OCI-LY3 (cell line): ENCODE results near the gene ZNF287.

ENCODE experiments used
- CTCF ChIP-seq: fragments of 200-600, 300-600 bp; sonication (generic); IDR thresholded peaks from 2 replicates; pipeline ENCODE4 v1.5.1; 2014; ENCODE audit warnings: antibody characterized with exemption, low read length, low read depth
- EZH2phosphoT487 ChIP-seq: fragments of 200-600 bp; shearing (Covaris generic); IDR thresholded peaks from 2 replicates; pipeline ENCODE4 v1.6.1; 2018; ENCODE audit warnings: antibody characterized with exemption, mixed run types, low read depth

- TF ChIP-seq CTCF (no peak), EZH2phosphoT487 (no peak)
Measured at GRCh38 chr17:16506188-16506587, 62.8 kb downstream of the ZNF287 start.
